ENCODE results near the gene TMEM9B.

DNA sequence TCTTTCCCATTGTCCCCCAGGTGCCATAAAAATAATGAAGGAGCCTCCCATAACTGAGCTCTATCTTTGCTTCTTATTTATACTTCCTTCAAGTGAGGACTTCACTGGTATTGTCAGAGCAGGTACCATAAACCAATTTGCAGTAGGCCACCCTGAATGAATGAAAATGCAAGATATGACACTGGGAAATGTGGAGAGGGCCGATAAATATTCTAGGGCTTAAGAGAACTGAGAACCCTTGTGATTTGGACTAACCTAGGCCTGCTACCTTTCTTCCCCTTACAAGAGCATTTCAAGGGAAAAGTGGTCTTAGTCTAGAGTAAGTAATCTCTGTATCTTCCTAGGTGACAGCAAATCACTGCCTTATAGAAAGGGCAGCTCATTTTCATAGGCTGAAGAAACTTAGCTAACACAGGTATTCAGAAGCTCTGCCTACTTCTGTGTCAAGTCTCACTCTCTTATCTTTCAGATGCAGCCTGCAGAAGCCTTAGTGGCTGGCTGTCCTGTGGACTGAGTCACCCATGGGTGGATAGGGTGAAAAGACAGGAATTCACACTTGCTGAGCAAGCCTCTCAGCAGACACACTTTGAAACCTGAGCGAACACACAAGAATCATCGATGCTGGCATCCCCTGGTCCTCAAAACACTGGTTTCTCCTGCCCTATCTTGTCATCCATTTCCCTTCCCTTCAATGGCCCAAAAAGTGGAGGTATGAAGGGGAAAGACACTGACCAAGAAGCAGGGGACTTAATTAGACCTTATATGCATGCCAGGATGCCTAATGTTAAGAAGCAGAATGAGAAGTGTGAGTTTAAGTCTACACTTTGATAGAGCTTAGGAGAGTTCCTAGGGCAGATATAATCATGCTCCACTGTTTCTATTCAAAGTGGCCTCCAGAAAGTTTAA is 24.3 kb upstream of the TMEM9B start:
- TF ChIP-seq, protein P1, sequence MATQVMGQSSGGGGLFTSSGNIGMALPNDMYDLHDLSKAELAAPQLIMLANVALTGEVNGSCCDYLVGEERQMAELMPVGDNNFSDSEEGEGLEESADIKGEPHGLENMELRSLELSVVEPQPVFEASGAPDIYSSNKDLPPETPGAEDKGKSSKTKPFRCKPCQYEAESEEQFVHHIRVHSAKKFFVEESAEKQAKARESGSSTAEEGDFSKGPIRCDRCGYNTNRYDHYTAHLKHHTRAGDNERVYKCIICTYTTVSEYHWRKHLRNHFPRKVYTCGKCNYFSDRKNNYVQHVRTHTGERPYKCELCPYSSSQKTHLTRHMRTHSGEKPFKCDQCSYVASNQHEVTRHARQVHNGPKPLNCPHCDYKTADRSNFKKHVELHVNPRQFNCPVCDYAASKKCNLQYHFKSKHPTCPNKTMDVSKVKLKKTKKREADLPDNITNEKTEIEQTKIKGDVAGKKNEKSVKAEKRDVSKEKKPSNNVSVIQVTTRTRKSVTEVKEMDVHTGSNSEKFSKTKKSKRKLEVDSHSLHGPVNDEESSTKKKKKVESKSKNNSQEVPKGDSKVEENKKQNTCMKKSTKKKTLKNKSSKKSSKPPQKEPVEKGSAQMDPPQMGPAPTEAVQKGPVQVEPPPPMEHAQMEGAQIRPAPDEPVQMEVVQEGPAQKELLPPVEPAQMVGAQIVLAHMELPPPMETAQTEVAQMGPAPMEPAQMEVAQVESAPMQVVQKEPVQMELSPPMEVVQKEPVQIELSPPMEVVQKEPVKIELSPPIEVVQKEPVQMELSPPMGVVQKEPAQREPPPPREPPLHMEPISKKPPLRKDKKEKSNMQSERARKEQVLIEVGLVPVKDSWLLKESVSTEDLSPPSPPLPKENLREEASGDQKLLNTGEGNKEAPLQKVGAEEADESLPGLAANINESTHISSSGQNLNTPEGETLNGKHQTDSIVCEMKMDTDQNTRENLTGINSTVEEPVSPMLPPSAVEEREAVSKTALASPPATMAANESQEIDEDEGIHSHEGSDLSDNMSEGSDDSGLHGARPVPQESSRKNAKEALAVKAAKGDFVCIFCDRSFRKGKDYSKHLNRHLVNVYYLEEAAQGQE (IDR thresholded peaks at IDR 0.05; ENCODE audit: insufficient read depth in 1 of 2, low read depth in 2 of 2, low read length in 2 of 2): no peak
- TF ChIP-seq POLR2AphosphoS5 (IDR thresholded peaks at IDR 0.05; ENCODE audit: low read depth, low read length) (no peak), SIN3A (IDR thresholded peaks at IDR 0.05; ENCODE audit: borderline replicate concordance, insufficient read depth, low read length) (no peak), TAF1 (IDR thresholded peaks at IDR 0.05; ENCODE audit: borderline replicate concordance, insufficient read depth, low read length) (no peak), FOXP2 (optimal IDR thresholded peaks at IDR 0.05; ENCODE audit: borderline replicate concordance, extremely low read depth, extremely low read length, insufficient read depth) (no peak)

Data from PFSK-1 (cell line).